Anterior cingulate cortex (tissue), 58 donors: ENCODE measurements around the gene OSBPL6.
A peak's percentile ranks its signal among the peaks of the same experiment; 100 is the strongest.
"Not testable (repeated sequence)": the region's sequence is repeated elsewhere in the genome, so short reads cannot be mapped to it uniquely, and the experiment has no call there.

Source experiments
- DNase-seq, 58 donors: peaks; one replicate each; lab custom pipeline; 2025; lab: John Stamatoyannopoulos, UW

OSBPL6 gene

GRCh38 chr2:178195390-178196166, 1.3 kb downstream of the OSBPL6 start:
- no peak for DNase-seq

DNA sequence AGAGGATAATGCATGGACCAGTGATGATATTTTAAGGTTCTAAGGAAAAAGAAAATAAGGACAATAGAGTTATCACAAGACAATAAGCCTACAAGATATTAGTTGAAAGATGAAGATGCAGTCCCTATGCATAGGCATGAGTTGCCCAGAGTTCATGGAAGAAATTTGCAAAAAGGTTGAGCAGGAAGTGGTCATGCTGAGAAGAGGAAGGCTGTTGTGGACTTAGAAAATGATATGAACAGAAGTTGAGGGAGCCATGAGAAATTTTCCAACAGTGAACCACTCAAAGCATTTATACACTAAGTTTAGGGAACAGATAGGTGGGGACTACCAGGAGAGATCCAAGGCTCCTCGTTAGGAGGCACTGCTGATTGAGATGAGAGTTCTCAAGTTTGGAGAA, 3.5 kb downstream of the OSBPL6 start:
- DNase-seq, result no peak

- DNase-seq, result not testable (repeated sequence)
Measured at GRCh38 chr2:178198441-178198840, 4.1 kb downstream of the OSBPL6 start.

DNA sequence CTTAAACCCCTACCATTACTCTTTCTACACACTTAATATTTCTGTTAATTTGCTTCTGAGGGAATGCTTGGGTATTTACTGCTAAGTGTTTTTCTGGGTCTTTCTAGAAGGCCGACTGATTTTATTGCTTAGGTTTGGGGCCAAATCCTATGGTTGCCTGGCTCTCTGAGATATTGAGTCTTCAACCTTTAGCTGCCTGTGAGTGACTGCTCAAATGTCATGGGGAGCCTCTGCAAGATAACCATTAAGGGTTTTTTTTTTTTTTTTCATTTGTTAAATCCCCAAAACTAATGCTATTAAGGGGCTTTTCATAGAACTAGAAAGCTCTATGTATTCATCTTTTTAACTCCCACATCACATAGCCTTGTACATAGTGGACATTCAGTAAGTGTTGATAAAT, 5.0 kb downstream of the OSBPL6 start:
- no peak for DNase-seq

GRCh38 chr2:178200331-178200730, 6.0 kb downstream of the OSBPL6 start:
- DNase-seq, result no peak

DNA sequence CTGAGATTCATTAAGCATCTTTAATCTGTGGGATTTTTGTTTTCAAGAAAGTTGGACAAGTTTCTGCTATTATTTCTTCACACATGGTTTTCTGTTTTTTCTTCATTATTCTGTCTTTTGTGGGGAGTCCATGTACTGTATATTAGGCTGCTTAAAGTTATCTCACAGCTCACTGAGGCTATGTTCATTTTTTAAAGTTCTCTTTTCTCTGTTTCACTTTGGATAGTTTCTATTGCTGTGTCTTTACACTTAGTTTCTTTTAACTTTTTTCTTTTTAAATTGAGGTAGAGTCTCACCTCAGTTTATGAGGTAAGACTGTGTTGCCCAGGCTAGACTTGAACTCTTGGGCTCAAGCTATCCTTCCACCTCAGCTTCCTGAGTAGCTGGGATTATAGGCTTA, 8.6 kb downstream of the OSBPL6 start:
- no peak for DNase-seq

- peak in 6 of 58 donors; percentile 2 to 21 (median 5) for DNase-seq
Measured at GRCh38 chr2:178204977-178205376, 10.7 kb downstream of the OSBPL6 start.

- no peak for DNase-seq
Measured at GRCh38 chr2:178205853-178206521, 11.7 kb downstream of the OSBPL6 start.

DNA sequence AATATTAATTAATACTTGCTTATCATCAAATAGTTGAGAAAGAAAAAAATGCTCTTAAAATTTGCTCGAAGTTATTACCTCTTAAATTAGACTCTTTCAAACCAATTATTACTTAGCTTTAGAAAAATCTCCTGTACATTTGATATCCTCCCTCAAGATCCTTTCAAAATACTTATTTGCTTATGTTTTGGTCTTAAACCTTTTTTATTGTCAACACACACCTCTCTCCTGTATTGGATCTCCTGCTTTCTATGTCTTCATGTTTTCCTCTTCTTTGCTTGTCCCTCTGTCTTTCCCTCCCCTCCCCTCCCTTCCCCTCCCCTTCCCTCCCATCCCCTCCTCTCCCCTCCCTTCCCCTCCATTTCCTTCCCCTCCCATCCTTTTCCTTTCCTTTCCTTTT, 14.0 kb downstream of the OSBPL6 start:
- DNase-seq, result no peak

- no peak for DNase-seq
Measured at GRCh38 chr2:178208817-178209216, 14.5 kb downstream of the OSBPL6 start.

DNA sequence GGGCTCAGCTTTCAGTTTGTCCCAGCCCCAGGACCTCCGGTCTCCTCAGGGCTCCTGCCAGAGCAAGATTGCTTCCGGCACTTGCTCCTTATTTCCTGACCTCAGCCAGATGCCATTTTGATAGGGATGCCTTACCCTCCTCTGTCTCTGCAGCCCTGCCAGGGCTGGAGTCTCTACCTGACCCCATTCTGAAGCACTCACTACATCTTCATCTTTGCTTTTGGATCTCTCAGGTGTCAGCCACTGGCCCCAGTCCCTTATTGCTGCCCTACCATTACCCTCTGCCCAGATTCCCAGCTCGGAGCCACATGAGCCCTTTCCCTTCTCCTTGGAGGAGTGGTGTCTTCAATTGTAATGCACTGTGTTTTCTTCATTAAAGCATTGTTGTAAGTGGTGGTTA, 17.1 kb downstream of the OSBPL6 start:
- no peak for DNase-seq

DNA sequence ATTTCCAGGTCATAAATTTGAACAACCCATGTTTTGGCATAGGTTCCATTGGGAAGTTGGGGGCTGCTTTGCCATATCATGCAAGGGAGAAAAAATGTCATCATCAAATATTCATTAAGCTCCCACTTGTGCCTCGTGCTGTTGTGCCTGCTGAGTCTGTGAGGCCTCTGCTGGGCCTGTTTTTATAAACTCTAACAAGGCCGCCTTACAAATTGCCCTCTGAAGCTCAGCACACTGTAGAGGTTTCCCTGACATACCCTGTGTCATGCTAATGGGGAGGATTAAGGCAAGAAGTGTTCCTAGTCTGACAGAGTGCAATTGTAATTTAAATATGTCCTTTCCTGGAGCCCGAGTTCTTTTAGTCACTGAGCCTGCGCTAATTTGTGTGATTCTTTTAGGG, 17.6 kb downstream of the OSBPL6 start:
- peak in 17 of 58 donors; percentile 4 to 60 (median 18) for DNase-seq

GRCh38 chr2:178213991-178214390, 19.7 kb downstream of the OSBPL6 start:
- no peak for DNase-seq

- no peak for DNase-seq
Measured at GRCh38 chr2:178219247-178219646, 24.9 kb downstream of the OSBPL6 start.

GRCh38 chr2:178220814-178221213, 26.5 kb downstream of the OSBPL6 start:
- DNase-seq, result no peak

DNA sequence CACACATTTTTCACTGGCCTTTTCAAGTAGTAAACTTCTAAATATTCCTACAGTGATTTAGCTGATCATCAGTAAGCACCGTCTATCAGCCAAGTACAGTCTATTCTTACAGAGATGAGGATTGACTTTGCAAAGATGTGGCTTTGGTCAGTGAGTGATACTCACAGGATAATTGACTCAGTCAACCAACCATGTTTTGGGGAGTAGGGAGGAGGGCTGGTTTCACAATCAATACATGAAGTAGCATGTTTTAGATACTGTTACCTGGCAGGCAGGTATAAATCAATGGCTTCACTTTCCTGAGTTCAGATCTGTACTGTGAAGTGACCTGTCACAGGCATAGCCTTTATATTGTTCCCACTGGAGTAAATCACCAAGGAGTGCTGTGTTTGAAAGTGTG, 27.2 kb downstream of the OSBPL6 start:
- no peak for DNase-seq

DNA sequence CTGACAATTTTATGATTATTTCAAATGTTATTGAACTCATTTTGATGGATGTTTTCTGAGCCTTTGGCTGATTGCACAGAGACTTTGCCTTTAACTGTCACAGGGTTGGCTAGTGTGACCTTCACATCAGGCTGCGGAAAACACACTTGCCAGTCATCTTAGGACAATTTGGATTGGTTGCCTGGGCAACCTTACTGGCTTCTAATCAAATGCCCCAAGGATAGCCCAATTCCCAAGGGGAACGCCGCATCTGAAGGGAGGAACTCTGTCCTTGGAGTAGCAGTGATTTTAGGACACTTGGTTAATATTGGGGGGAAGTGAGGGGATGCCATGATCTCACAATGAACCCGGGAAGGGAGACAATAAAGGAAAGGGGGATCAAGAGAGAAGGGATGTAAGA, 29.5 kb downstream of the OSBPL6 start:
- no peak for DNase-seq

GRCh38 chr2:178225006-178225805, 30.9 kb downstream of the OSBPL6 start:
- no peak for DNase-seq

DNA sequence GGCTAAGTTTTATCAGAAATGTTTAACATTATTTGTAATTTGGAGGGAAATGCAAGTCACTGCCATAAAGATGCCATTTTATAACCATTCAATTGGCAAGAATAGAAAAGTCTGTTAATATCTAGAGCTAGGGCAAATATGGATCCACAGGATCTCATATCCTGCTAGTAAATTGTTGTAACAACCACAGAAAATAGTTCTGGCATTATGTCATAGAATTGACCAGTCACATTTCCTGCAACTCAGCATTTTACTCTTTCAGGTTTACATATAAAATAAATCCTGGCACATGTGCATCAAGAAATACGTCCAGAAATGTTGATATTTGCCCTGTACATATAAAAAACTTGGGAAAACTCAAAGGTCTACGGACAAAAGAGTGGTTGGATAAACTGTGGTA, 32.9 kb downstream of the OSBPL6 start:
- DNase-seq, result no peak

DNA sequence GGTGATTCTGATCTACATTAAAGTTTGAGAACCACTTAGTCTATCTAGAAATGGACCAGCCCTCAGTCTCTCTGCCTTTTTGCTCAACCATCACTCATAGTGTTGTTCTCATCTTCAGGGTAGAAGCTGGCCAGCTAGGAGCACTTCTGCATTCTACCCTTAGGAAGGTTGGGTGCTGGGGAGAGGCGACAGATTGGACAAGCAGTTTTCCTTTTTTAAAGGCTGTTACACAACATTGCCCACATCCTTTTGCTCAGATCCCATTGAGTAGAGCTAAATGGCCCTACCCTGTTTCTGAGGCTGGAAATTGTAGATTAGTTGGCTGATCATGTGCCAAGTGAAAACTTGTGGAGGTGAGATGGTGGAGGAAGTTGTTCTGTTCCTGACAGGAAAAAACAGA, 35.6 kb downstream of the OSBPL6 start:
- peak in 5 of 58 donors; percentile 9 to 33 (median 13) for DNase-seq

DNA sequence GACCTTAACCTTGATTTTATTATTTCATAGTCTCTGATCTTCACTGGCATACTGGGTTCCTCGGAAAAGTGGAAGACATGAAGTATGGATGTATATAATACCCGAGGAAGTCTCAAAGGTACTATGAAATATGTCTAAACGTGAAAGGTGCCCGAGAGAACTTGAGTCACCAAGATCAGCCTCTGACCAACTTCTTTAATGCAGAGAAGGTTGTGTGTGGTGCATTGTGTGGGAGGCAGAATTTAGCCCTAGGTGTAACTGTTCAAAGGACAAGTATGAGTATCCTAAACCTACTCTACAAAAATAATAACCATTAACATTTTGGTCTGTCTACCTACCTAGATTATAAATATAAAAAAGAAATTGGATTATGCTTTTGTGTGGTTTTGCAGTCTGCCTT, 36.1 kb downstream of the OSBPL6 start:
- DNase-seq, result no peak
